DMS153 treated with DMSO at 0.1 percent for 48 hours (cell line): ENCODE results near the gene SESN1.
"Not testable (repeated sequence)": the region's sequence is repeated elsewhere in the genome, so short reads cannot be mapped to it uniquely, and the experiment has no call there.

Source experiments
- DNase-seq: peaks from one replicate; lab custom pipeline; 2025; ENCODE audit not compliant: unreplicated experiment; lab: John Stamatoyannopoulos, UW

Gene SESN1

DNA sequence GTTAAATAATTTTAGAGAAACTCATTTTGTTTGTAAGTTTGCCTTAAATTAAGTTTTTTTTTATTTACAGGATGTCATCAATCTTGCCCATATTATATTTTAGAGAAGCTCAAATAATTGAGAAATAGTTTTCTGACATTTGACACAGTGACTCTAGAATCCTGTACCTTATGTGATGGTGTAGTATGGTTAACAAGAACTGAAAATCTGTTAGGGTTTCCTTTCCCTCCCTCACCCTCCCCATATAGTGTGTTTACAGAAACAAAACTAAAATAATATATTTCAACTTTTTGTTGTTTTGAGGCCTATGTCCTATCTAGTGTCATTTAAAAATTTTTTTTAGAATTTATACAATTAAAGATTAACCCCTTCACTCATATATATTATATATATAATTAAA lies 91.8 kb downstream of the SESN1 start:
- DNase-seq, result no peak

DNA sequence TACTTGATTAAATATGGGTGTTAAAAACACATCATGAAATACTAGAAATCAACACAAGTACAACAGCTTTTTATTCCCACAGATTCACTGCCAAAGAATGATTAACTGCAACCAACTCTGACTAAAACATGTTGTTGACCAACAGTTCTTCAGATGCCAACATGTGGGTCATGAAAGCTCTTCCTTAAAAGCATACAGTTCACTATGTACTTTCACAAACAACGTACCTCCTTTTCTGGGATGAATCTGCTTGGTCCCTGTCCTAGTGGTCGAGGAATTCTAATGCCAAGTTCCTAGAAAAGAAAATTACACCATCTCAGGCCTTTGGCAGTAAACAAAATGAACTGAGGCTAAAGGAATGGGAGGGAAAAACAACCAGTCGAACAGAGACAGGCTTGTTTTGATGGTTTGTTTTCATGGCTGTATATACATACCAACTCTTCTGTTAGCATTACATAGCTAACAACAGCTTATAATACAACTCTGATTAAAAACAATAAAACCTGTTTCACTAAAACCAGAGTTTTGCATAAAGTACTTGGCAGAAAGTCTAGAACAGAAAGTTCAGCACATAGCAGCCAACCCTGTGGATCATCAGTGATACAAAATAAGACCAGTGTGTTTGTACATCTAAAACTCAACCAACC lies 92.5 kb downstream of the SESN1 start:
- no peak for DNase-seq

DNA sequence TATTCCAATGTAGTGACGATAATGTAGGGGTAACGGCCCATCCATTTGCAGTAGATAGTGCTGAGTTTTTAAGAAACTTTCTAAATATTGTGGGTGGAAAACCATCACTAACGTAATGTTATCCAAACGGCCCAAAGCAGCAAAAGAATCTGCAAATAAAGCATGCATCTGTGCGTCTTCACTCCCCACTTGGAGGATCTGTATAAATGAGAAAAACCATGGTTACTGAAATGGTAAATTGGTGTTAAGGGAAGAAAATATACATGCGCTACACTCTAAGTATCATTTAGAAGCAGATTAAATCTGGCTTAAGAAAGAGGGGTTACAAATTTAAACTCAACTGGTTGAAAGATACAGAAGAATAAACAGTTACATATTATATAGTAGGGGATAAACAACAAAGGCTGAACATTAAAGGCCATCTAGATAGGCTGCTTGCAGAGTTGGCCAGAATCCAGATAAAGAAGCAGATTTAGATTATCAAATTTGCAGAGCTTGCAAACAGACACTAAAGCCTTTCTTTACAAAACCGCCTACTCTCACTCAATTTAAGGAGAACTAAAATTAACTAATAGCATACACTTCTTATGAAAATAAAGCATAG lies 93.3 kb downstream of the SESN1 start:
- DNase-seq, result peak; percentile 4

DNA sequence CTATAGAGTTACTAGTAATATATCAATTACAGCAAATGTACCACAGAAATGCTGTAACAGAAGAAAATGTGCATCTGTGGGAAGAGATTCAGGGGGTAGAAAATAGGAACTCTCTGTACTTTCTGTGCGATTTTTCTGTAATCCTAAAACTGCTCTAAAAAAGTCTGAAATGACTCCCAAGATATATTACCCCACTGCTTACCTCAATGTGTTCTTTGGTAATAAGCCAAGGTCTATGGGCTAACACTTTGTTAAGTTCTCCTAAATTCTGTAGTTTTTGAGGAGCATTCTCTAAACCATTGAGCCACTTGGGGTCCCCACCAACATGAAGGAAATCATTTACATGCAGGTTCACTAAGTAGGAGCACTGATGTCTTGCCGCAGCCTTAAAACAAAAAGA lies 94.4 kb downstream of the SESN1 start:
- no peak for DNase-seq

DNA sequence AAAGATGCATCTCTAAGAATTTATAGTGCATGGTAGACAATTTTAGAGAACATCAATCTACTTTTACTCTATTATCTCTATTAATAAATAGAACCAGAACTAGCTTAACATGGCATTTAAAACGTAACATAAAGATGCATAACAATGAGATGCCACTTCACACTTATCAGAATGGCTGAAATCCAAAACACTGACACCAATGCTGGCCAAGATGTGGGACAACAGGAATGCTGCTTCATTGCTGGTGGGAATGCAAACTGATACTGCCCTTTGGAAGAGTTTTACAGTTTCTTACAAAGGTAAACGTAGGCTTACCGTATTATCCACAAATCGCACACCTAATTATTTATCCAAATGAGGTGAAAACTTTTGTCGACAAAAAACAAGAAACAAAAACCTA lies 95.2 kb downstream of the SESN1 start:
- DNase-seq, result no peak

DNA sequence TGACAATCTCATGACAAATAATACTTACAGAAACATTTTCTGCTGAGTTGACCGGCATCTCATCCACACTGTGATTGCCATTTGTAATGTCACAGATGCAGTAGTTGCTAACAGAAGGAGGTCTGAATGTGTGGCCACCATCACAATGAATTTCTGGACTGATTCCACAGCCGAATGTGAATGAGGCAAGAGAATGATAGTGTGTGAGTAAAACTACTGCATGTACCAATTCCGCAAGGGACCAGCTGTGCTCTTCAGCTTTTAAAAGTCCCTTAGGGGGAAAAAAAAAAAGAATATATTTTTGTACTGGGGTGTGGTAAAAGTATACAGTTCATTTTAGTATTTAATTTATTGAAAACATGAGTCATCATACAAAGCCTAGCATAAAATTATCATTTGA lies 96.2 kb downstream of the SESN1 start:
- no peak for DNase-seq

DNA sequence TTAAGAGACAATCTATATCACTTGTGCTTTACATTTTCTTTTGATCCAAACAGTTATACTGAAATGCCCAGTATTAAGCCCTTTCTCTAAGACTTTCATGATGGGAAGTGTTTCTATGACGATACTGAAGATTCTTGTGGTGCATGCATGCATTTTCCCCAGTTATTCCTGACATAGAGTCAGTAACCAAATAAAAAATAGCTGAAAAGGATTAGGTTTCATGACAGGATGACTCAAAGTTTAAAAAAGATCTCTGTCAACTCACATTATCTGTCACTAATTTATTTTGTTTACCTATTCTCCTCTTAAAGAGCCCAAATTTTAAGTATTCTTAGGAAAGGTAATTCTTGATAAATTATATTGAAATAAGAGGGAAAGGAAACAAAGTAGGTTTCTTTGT lies 98.4 kb downstream of the SESN1 start:
- DNase-seq, result no peak

DNA sequence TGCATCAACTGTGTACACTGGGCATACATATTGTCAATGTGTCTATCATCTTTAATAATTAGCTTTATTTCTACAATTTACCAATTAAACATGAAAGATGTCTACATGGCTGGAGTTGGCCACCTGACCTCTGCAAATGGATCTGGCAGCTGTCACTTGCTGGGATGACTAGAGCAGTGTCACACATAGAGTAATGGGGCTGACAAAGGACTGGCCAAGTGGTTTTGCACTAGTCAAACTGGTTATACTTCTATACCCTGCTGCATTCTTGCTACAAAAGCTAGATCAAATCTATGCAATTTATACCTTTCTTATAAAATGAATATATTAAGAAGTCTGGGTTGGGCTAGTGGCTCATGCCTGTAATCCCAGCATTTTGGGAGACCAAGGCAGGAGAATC lies 99.3 kb downstream of the SESN1 start:
- DNase-seq, result no peak

DNA sequence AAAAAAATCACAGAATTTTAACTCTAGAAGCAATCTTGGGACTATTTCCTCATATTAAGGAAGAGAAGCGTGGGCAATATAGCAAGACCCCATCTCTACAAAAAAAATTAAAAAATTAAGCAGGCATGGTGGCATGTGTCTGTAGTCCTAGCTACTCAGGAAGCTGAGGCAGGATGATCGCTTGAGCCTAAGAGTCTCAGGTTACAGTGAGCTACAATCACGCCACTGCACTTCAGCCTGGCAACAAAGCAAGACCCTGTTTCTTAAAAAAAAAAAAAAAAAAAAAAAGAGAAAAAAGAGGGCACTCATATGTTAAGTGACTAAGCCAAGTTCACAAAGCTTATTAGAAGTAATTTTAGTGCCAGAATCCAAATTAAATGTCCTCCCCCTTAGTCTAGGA lies 100.8 kb downstream of the SESN1 start:
- no peak for DNase-seq

DNA sequence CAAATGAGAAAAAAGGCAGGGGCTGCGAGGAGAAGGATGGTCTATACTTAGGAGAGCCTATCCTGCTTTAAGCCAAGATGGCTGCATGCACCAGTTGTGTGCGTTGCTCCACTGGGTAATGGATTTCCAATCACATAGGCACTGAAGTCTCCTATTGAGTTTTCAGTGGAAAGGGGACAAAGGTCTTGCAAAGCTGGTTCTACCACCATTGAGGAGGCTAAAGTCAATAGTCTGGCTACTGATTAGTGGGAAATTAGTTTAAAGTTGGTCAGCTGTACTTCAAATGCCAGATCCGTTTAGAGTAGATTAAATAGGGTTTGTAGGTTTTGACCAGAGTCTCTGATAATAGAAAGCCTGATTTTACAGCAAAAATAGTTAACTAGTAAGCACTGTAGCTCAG lies 104.9 kb downstream of the SESN1 start:
- DNase-seq, result no peak

DNA sequence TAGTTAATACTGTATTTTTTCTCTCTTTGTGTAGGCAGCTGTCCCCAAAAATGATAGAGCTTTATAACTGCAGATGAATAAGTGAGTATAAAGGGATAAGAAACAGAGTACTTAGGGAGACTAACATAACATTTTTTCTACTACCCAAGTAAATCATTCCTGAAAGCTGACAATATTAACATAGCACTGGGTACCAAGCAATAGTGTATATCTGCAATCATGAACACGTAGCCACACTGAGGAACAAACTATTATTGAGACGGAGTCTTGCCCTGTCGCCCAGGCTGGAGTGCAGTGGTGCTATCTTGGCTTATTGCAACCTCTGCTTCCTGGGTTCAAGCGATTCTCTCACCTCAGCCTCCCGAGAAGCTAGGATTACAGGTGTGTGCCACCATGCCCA lies 105.9 kb downstream of the SESN1 start:
- no peak for DNase-seq

DNA sequence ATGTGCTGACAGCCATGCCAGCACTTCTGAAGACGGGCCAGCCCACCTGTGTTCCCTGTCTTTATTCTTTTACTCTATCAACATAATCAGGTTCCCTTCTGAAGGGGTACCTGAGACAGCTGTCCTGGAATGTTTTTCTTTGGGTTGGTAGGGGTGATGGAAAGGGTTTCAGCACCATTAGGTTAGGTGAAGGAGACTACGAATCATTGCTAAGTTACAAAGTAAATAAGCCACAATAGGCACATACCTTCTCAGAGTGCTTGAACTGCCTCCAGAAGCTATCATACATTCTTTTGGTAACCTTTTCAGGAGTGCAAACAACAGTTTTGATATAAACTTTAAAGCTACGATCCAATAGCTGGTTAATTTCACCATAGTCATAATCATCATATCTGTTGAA lies 106.3 kb downstream of the SESN1 start:
- no peak for DNase-seq

DNA sequence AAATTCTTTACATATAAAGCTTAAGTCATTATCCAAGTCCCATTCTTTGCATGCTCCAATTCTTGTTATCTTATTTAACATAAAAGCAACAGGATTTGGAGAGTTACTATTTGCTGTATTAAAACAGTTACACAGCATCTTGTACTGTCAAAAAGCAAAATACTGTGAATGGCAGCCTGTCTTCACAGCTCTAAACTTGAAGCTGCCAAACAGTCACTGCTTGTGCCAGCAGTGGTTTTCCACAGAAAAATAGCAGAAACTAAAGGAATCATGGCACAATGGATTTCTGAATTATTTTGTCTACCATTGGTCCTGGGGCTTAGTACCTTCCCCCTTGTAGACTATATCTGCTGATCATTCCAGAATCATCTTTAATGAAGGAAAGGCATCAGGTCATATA lies 107.5 kb downstream of the SESN1 start:
- no peak for DNase-seq

DNA sequence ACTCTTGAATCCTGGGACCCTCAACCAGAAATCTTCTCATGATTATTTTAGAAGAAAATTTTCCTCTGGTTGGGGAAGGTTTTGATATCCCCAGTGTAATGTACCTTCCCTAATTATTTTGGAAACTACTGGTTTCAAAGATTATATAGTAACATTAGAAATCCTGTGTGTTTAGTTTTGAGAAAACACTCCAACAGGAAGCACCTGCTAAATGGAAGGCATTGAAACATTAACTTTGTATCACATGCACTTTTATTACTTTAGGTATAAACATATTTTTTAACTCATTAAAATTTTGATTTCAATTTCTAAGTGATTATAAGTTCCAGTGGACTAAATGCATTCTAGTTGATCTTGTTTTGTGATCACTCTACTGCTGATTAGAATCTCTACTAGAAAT lies 109.3 kb downstream of the SESN1 start:
- DNase-seq, result no peak

DNA sequence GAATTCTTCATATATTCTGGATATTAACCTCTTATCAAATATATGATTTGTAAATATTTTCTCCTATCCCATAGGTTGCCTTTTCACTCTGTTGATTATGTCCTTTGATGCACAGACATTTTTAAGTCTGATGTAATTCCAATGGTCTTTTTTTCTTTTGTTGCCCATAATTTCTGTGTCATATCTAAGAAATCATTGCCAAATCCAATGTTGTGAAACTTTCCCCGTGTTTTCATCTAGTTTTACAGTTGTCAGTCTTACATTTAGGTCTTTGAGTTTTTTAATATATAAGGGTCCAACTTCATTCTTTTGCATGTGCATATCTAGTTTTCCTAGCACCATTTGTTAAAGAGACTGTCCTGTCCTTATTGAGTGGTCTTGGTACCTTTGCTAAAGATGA lies 111.5 kb downstream of the SESN1 start:
- no peak for DNase-seq

DNA sequence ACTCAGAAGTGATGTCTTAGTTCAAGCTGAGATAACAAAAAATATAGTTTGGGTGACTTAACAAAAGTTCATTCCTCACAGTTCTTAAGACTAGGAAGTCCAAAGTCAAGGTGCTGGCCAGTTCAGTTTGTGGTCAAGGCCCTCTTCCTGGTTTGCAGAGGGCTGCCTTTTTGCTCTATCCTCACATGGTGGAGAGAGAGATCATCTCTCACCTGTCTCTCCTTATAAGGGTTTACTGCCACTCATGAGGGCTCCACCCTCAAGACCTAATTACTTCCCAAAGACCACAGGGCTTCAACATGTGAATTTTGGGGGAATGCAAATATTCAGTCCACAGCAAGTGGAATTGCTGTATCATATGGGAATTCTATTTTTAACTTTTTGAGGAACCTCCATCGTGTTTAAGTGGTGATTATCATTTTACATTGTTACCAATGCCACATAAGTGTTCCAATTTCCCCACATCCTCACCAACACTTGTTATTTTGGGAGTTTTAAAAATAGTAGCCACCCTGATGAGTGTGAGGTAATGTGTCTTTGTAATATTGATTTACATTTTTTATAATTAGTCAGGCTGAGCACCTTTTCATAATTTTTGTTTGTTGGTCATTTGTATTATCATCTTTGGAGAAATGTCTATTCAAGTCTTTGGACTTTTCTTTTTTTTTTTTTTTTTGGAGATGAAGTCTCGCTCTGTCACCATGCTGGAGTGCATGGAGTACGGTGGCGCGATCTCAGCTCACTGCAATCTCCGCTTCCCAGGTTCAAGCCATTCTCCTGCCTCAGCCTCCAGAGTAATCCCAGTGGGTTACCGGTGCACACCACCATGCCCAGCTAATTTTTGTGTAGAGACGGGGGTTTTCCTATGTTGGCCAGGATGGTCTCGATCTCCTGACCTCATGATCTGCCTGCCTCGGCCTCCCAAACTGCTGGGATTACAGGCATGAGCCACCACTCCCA lies 112.2 kb downstream of the SESN1 start:
- DNase-seq, result no peak

DNA sequence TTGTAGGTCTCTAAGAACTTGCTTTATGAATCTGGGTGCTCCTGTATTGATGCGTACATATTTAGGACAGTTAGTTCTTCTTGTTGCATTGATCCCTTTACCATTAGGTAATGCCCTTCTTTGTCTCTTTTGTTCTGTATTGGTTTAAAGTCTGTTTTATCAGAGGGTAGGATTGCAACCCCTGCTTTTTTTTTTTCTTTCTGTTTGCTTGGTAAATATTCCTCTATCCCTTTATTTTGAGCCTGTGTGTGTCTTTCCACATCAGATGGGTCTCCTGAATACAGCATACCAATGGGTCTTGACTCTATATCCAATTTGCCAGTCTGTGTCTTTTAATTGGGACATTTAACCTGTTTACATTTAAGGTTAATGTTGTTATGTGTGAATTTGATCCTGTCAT lies 116.0 kb downstream of the SESN1 start:
- not testable (repeated sequence) for DNase-seq

DNA sequence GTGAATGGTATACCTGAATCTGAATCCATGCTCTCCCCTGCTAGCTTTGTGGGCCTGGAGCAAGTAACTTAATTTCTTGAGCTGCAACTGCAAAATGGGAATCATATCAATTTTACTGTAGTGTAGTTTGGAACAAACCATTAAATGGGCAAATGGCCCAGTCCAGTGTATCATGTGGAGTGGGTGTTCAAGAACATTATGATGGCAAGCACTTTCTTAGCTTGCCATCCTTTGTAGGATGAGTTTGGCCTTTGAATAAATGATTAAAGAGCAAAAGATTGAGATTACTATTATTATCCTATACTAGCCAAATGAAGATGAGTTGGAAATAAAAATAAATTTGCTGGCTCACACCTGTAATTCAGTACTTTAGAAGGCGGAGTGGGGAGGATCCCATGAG lies 120.4 kb downstream of the SESN1 start:
- DNase-seq, result no peak

DNA sequence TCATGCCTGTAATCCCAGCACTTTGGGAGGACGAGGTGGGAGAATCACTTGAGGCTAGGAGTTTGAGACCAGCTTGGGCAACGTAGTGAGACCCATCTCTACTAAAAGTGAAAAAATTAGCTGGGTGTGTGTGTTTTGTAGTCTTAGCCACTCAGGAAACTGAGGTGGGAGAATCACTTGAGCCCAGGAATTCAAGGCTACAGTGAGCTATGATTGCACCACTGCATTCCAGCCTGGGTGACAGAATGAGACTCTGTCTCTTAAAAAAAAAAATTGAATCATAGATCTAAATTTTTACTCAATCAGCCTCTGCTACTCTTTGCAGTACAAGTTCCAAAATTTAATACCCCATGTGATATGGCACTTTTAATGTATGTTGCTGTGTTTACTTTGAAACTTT lies 124.9 kb downstream of the SESN1 start:
- no peak for DNase-seq

DNA sequence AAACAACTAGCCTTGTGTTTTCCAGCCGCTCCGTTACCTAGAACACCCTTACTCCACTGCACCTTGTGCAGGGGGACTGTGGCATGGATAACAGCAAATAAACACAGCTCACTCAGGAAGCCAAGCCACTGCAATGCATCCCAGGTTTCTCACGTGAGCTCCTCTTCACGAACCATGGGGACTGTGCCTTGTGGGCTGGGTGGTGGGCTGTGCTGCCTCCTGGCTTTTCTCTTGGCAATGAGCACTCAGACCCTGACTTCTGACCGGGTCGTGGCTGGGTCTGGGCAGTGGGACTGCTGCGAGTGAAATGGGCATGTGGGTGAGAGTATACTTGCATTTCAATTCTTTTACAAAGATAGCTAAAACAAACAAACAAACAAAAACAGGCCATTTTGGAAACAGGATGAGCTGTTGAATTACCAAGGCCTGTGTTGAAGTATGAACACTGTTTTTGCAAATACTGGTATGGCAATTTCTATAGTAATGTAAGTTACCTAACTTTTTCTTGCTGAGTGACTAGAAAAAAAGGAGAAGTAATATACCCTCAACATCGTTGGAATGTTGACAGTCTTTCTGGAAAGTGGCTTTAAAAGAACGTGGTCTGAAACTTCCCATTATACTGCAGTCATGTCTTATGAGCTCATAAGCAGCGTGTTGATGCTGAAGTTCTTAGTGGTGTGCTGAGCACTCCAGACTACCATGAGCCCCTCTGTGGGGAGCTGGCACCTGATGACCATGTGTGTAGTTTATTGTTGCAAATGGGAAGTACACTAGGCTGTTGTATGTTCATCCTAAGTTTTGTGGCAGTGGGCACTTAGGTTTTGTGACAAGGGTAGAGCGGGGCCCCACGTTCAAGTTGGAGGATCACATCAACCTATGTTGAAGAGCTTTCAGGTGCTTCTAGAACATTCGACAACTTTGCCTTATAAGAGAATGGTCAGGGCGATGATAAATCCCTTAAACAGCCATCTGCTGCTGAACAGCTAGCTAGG lies 126.0 kb downstream of the SESN1 start:
- no peak for DNase-seq
